ENCODE measurements around the gene CCIN. TPM values are rescaled to one million over a fixed set of nuclear protein-coding genes. Genes with fewer than 3 reads are reported as not detected.

The CCIN gene
- total RNA-seq, 1 experiment from 2014 or later: 0.20 TPM

DNA sequence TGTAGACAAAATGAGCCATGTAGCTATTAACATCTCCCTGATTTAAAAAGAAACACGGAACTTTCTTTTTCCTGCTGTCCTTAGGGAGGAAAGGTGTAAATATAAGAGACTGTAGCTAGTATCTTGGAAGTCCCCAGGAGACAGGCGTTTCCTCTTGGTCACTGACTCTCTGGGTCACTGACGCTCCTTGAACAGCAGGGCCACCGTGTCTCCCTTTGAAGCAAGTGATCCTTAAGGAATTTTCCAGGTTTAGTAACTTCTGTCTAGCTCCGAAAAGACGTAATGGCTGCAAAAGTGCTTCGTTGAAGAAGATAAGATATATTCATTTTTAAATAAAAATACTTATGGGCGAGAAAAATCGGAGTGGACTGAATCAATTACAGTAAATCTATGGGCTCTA lies 20.8 kb downstream of the CCIN start (continued):
- TF ChIP-seq NR1H2 (CRISPR knock-in tag; IDR thresholded peaks at IDR 0.05): no peak
- TF ChIP-seq ESRRA (CRISPR knock-in tag; IDR thresholded peaks at IDR 0.05; ENCODE audit: borderline replicate concordance): no peak
- TF ChIP-seq, protein P1, sequence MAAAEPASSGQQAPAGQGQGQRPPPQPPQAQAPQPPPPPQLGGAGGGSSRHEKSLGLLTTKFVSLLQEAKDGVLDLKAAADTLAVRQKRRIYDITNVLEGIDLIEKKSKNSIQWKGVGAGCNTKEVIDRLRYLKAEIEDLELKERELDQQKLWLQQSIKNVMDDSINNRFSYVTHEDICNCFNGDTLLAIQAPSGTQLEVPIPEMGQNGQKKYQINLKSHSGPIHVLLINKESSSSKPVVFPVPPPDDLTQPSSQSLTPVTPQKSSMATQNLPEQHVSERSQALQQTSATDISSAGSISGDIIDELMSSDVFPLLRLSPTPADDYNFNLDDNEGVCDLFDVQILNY (CRISPR knock-in tag; IDR thresholded peaks at IDR 0.05): no peak
- no peak for TF ChIP-seq GTF2I (CRISPR knock-in tag; conservative IDR thresholded peaks at IDR 0.05)
- TF ChIP-seq, protein P2, sequence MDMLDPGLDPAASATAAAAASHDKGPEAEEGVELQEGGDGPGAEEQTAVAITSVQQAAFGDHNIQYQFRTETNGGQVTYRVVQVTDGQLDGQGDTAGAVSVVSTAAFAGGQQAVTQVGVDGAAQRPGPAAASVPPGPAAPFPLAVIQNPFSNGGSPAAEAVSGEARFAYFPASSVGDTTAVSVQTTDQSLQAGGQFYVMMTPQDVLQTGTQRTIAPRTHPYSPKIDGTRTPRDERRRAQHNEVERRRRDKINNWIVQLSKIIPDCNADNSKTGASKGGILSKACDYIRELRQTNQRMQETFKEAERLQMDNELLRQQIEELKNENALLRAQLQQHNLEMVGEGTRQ (CRISPR knock-in tag; IDR thresholded peaks at IDR 0.05): no peak
- TF ChIP-seq, protein P3, sequence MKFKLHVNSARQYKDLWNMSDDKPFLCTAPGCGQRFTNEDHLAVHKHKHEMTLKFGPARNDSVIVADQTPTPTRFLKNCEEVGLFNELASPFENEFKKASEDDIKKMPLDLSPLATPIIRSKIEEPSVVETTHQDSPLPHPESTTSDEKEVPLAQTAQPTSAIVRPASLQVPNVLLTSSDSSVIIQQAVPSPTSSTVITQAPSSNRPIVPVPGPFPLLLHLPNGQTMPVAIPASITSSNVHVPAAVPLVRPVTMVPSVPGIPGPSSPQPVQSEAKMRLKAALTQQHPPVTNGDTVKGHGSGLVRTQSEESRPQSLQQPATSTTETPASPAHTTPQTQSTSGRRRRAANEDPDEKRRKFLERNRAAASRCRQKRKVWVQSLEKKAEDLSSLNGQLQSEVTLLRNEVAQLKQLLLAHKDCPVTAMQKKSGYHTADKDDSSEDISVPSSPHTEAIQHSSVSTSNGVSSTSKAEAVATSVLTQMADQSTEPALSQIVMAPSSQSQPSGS (CRISPR knock-in tag; IDR thresholded peaks at IDR 0.05; ENCODE audit: borderline replicate concordance, low read depth): no peak

DNA sequence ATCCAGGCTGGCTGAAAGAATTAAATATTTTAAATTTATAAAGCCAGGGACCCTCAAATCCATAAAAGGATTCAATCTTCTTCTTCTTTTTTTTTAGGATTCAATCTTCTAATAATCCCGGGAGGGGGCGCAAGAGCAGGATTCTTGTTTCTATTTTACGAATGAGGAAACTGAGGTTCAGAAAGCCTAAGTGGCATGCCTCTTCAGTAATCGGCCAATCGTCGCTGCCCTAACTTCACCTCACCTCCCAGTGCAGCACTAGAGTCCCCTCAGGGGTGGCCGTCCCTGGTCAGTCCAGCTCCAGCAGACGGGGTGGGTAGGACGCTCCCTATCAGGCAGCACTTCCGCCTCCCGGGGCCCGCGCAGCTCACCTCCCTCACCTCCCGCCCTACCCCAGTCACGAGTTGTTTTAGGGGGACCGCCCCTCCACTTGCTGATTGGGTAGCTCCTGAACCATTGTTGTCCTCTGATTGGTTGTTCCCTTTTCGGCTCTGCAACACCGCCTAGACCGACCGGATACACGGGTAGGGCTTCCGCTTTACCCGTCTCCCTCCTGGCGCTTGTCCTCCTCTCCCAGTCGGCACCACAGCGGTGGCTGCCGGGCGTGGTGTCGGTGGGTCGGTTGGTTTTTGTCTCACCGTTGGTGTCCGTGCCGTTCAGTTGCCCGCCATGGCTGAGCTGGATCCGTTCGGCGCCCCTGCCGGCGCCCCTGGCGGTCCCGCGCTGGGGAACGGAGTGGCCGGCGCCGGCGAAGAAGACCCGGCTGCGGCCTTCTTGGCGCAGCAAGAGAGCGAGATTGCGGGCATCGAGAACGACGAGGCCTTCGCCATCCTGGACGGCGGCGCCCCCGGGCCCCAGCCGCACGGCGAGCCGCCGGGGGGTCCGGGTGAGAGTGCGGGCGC lies 21.5 kb downstream of the CCIN start, which contains the start of gene CLTA:
TSS of gene CLTA (plus strand) at position 534 of the 902 bp plus-strand sequence. CDS start at position 670, 136 bp downstream.
- Mint-ChIP-seq H3K4me3 (peak within 1 kb of the TSS; percentile 97), H3K36me3 (peaks cover 15% of the 10 kb centered on the region), H3K27me3 (ENCODE audit: low read depth) (peaks cover 18% of the 10 kb centered on the region), H3K4me1 (peaks cover 34% of the 10 kb centered on the region), H3K27ac (peak within 1 kb of the TSS; percentile 93), H3K9me3 (no peaks in the 10 kb centered on the region; the same call in 1 of the 2 replicates)
- ATAC-seq: peak; percentile 97
- peak; percentile 96 for DNase-seq (ENCODE audit: low spot score)
- ChIA-PET CTCF (interaction anchor here (0.5 to 3.9 kb wide), 16 partner anchors 14 to 1551 kb away, joined by 3 to 26 read pairs (median 4); no protein-coding TSS in a partner anchor), POLR2A (interaction anchor here (0.7 to 2.6 kb wide), 7 partner anchors 17 to 575 kb away, joined by 3 to 24 read pairs (median 3); no protein-coding TSS in a partner anchor)
- TF ChIP-seq, protein P2 (CRISPR knock-in tag; IDR thresholded peaks at IDR 0.05): peak; percentile 86
- TF ChIP-seq ZNF219 (CRISPR knock-in tag; IDR thresholded peaks at IDR 0.05; ENCODE audit: borderline replicate concordance): no peak
- TF ChIP-seq FOXK1 (CRISPR knock-in tag; IDR thresholded peaks at IDR 0.05): peak; percentile 91
- 0 out of 2 replicates have a peak, but pooled peaks have one; percentile 57 for TF ChIP-seq KAT7 (CRISPR knock-in tag; IDR thresholded peaks at IDR 0.05; ENCODE audit: borderline replicate concordance)
- TF ChIP-seq, protein P4, sequence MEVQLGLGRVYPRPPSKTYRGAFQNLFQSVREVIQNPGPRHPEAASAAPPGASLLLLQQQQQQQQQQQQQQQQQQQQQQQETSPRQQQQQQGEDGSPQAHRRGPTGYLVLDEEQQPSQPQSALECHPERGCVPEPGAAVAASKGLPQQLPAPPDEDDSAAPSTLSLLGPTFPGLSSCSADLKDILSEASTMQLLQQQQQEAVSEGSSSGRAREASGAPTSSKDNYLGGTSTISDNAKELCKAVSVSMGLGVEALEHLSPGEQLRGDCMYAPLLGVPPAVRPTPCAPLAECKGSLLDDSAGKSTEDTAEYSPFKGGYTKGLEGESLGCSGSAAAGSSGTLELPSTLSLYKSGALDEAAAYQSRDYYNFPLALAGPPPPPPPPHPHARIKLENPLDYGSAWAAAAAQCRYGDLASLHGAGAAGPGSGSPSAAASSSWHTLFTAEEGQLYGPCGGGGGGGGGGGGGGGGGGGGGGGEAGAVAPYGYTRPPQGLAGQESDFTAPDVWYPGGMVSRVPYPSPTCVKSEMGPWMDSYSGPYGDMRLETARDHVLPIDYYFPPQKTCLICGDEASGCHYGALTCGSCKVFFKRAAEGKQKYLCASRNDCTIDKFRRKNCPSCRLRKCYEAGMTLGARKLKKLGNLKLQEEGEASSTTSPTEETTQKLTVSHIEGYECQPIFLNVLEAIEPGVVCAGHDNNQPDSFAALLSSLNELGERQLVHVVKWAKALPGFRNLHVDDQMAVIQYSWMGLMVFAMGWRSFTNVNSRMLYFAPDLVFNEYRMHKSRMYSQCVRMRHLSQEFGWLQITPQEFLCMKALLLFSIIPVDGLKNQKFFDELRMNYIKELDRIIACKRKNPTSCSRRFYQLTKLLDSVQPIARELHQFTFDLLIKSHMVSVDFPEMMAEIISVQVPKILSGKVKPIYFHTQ (CRISPR knock-in tag; IDR thresholded peaks at IDR 0.05): no peak
- TF ChIP-seq, protein P5, sequence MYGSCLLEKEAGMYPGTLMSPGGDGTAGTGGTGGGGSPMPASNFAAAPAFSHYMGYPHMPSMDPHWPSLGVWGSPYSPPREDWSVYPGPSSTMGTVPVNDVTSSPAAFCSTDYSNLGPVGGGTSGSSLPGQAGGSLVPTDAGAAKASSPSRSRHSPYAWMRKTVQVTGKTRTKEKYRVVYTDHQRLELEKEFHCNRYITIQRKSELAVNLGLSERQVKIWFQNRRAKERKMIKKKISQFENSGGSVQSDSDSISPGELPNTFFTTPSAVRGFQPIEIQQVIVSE (CRISPR knock-in tag; IDR thresholded peaks at IDR 0.05; ENCODE audit: borderline replicate concordance): no peak
- TF ChIP-seq, protein P6, sequence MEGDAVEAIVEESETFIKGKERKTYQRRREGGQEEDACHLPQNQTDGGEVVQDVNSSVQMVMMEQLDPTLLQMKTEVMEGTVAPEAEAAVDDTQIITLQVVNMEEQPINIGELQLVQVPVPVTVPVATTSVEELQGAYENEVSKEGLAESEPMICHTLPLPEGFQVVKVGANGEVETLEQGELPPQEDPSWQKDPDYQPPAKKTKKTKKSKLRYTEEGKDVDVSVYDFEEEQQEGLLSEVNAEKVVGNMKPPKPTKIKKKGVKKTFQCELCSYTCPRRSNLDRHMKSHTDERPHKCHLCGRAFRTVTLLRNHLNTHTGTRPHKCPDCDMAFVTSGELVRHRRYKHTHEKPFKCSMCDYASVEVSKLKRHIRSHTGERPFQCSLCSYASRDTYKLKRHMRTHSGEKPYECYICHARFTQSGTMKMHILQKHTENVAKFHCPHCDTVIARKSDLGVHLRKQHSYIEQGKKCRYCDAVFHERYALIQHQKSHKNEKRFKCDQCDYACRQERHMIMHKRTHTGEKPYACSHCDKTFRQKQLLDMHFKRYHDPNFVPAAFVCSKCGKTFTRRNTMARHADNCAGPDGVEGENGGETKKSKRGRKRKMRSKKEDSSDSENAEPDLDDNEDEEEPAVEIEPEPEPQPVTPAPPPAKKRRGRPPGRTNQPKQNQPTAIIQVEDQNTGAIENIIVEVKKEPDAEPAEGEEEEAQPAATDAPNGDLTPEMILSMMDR (IDR thresholded peaks at IDR 0.05): peak; percentile 22; the same call in 1 of the 2 replicates
- 0 out of 2 replicates have a peak, but pooled peaks have one; percentile 15 for TF ChIP-seq ZNF423 (CRISPR knock-in tag; IDR thresholded peaks at IDR 0.05)
- no peak; the same call in none of the 2 replicates for TF ChIP-seq ZNF232 (CRISPR knock-in tag; IDR thresholded peaks at IDR 0.05)
- TF ChIP-seq, protein P7, sequence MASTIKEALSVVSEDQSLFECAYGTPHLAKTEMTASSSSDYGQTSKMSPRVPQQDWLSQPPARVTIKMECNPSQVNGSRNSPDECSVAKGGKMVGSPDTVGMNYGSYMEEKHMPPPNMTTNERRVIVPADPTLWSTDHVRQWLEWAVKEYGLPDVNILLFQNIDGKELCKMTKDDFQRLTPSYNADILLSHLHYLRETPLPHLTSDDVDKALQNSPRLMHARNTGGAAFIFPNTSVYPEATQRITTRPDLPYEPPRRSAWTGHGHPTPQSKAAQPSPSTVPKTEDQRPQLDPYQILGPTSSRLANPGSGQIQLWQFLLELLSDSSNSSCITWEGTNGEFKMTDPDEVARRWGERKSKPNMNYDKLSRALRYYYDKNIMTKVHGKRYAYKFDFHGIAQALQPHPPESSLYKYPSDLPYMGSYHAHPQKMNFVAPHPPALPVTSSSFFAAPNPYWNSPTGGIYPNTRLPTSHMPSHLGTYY (CRISPR knock-in tag; IDR thresholded peaks at IDR 0.05): no peak
- peak; percentile 56 for TF ChIP-seq TEAD1 (CRISPR knock-in tag; IDR thresholded peaks at IDR 0.05)
- TF ChIP-seq, protein P8, sequence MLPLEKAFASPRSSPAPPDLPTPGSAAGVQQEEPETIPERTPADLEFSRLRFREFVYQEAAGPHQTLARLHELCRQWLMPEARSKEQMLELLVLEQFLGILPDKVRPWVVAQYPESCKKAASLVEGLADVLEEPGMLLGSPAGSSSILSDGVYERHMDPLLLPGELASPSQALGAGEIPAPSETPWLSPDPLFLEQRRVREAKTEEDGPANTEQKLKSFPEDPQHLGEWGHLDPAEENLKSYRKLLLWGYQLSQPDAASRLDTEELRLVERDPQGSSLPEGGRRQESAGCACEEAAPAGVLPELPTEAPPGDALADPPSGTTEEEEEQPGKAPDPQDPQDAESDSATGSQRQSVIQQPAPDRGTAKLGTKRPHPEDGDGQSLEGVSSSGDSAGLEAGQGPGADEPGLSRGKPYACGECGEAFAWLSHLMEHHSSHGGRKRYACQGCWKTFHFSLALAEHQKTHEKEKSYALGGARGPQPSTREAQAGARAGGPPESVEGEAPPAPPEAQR (CRISPR knock-in tag; IDR thresholded peaks at IDR 0.05): no peak
- no peak for TF ChIP-seq JAZF1 (CRISPR knock-in tag; IDR thresholded peaks at IDR 0.05)
- TF ChIP-seq, protein P9, sequence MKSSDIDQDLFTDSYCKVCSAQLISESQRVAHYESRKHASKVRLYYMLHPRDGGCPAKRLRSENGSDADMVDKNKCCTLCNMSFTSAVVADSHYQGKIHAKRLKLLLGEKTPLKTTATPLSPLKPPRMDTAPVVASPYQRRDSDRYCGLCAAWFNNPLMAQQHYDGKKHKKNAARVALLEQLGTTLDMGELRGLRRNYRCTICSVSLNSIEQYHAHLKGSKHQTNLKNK (CRISPR knock-in tag; IDR thresholded peaks at IDR 0.05): no peak
- TF ChIP-seq ZBTB21 (CRISPR knock-in tag; IDR thresholded peaks at IDR 0.05; ENCODE audit: borderline replicate concordance): peak; percentile 86
